GM03348 (cell line): ENCODE data around the gene NUP98.

Experiments used
- DNase-seq: peaks from one replicate; pipeline ENCODE4 v3.0.0; 2012; ENCODE audit warnings: low spot score

The NUP98 gene

GRCh38 chr11:3797329-3798090 is at the start of gene NUP98:
Gene NUP98 (minus strand): TSS chr11:3797554. CDS start chr11:3782117, 15,437 bp downstream.
- DNase-seq: peak; percentile 99

- DNase-seq: no peak
Measured at GRCh38 chr11:3845670-3846069, 48.3 kb upstream of the NUP98 start.

GRCh38 chr11:3845246-3845645 is 47.9 kb upstream of the NUP98 start:
- DNase-seq: no peak

- no peak for DNase-seq
Measured at GRCh38 chr11:3843326-3843725, 46.0 kb upstream of the NUP98 start.

- peak; percentile 92 for DNase-seq
Measured at GRCh38 chr11:3841426-3842350, 44.3 kb upstream of the NUP98 start.

GRCh38 chr11:3840870-3841425 is 43.6 kb upstream of the NUP98 start, which contains the start of gene RHOG:
Gene RHOG (minus strand): TSS chr11:3840959. CDS start chr11:3828138, 12,821 bp downstream.
- DNase-seq: peak; percentile 97

- peak; percentile 35 for DNase-seq
Measured at GRCh38 chr11:3840004-3840869, 42.9 kb upstream of the NUP98 start.

GRCh38 chr11:3838504-3838903 is 41.1 kb upstream of the NUP98 start:
- DNase-seq: no peak

- peak; percentile 29 for DNase-seq
Measured at GRCh38 chr11:3837793-3838192, 40.4 kb upstream of the NUP98 start.

GRCh38 chr11:3836903-3837302 is 39.5 kb upstream of the NUP98 start:
- DNase-seq: no peak

GRCh38 chr11:3835751-3836150 is 38.4 kb upstream of the NUP98 start:
- DNase-seq: no peak

GRCh38 chr11:3834664-3835461 is 37.5 kb upstream of the NUP98 start:
- DNase-seq: no peak

- DNase-seq: no peak
Measured at GRCh38 chr11:3834349-3834663, 37.0 kb upstream of the NUP98 start.

GRCh38 chr11:3833449-3833848 is 36.1 kb upstream of the NUP98 start:
- no peak for DNase-seq

GRCh38 chr11:3832816-3833215 is 35.5 kb upstream of the NUP98 start:
- DNase-seq: no peak

GRCh38 chr11:3831378-3832239 is 34.3 kb upstream of the NUP98 start:
- no peak for DNase-seq

GRCh38 chr11:3830730-3831129 is 33.4 kb upstream of the NUP98 start:
- no peak for DNase-seq

- DNase-seq: no peak
Measured at GRCh38 chr11:3830088-3830487, 32.7 kb upstream of the NUP98 start.

GRCh38 chr11:3827434-3828186 is 30.3 kb upstream of the NUP98 start:
- no peak for DNase-seq
